ENCODE results near the gene MRPL23.

DNA sequence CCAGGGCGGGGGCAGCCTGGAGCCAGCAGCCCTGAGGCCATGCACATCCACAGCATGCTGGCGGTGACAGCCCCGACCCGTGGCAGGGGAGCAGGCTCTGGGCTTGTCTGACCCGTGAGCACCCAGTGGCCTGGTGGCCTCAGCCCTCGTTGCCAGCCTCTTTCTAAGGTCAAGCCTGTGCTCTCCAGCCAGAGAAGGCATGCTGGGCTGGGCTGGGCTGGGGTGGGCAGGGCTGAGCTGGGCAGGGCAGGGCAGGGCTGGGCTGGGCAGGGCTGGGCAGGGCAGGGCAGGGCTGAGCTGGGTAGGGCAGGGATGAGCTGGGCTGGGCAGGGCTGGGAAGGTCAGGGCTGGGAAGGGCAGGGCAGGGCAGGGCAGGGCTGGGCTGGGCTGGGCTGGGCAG, 39.9 kb downstream of the MRPL23 start:
- TF ChIP-seq POLR2AphosphoS5 (IDR thresholded peaks at IDR 0.05; ENCODE audit: low read depth, low read length): no peak
- TF ChIP-seq POLR2A (IDR thresholded peaks at IDR 0.05; ENCODE audit: low read depth, low read length): no peak
- TF ChIP-seq POU2F2 (IDR thresholded peaks at IDR 0.05; ENCODE audit: low read depth, low read length): no peak
- no peak for TF ChIP-seq SPI1 (IDR thresholded peaks at IDR 0.05; ENCODE audit: low read depth, low read length)

Data from GM12891 (cell line).